ENCODE results near the gene CDC42EP4. TPM values are rescaled to one million over a fixed set of nuclear protein-coding genes. Genes with fewer than 3 reads are reported as not detected.

The CDC42EP4 gene, protein sequence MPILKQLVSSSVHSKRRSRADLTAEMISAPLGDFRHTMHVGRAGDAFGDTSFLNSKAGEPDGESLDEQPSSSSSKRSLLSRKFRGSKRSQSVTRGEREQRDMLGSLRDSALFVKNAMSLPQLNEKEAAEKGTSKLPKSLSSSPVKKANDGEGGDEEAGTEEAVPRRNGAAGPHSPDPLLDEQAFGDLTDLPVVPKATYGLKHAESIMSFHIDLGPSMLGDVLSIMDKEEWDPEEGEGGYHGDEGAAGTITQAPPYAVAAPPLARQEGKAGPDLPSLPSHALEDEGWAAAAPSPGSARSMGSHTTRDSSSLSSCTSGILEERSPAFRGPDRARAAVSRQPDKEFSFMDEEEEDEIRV
- total RNA-seq, result 1 to 10 TPM in 1 of 2 donors, under 1 TPM in 1; 0.67 to 2.5 TPM

DNA sequence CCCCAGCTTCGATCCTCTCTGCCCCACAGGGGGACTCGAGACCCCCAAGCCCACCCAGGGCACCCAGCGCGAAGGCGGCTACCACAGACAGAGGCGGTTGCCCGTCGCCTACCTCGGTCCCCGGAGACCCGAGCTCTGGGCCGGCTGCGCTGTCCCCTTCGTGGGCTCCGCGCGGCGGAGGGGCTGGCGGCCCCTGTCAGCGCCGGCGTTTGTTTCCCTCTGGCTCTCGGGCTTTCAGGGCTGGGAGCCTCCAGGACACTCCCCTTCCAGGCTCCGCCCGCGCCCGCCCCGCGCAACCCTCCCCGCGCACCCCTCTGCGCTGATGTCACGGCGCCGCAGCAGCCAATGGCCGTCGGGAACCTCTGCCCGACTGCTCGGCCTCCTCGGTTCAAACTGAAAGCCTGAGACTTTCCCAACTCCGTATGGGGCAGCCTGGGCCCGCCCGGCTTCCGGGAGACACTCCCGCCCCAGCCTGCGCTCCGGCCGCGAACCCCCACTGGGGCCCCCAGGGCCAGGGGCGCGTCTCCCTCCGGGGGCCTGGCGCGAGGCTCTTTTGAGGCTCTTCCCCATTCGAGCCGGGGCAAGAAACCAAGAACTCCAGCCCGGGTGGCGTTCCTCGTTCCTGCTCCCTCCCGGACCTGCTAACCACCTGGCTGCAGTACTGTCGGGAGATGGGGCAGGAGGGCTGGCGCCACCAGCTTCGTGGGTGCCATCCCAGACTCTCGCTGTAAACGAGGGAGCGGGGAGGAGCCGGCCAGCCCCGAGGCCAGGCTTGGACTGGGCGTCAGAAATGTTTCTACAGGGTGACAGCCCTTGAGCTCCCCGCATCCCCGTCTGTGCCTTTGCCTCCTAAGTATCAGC, at the start of gene CDC42EP4:
TSS of gene CDC42EP4 (minus strand) at position 221 of the 861 bp plus-strand sequence. CDS start 25,501 bp downstream, outside the sequence.
- H3K27me3 Mint-ChIP-seq, result no peaks in the 10 kb centered on the region
- ATAC-seq (replicated peaks), result peak; percentile 97
- no peaks in the 10 kb centered on the region for H3K4me1 Mint-ChIP-seq
- no peaks in the 10 kb centered on the region for H3K36me3 Mint-ChIP-seq (ENCODE audit: low read depth)
- H3K4me3 Mint-ChIP-seq, result peak within 1 kb of the TSS; percentile 85
- no peaks in the 10 kb centered on the region for H3K9me3 Mint-ChIP-seq
- no peak within 1 kb of the TSS for H3K27ac Mint-ChIP-seq

DNA sequence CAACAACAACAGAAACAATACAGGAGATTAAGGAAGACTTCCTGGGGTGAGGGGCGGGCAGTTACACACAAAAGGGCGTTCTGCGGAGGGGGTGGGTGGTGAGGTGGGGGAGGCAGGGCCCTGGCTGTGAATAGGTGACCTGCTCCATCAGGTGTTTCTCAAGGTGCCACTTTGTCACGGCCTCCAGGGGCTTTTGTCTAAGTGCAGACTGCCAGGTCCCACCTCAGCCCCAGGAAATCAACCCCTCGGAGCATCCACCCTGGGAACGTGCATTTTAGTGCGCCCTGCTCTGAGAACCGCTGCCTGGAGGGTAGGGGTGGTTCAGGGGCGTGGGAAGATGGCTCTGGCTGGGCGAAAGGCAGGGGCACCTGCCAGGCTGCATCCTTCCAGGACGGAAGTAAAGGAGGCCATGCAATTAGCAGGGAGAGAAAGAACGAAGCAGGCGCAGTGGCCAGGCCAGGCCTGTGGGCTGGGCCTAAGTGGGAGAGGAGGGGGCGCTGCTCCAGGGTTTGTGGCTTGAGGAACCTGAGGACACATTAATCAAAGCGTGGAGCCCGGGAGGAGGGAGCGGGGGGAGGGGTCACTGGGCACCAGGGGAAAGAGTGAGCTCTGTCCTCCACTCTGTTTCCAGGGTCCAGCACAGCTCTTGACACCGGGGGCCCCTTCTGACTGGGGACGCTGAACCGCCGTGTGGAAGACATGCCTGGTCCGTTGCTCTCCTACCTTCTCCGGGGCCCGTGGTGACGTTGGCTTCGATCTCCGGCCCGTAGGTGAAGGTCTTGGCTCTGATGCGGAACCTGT, 49.4 kb upstream of the CDC42EP4 start:
- H3K27ac Mint-ChIP-seq, result no peak overlapping the region
- no peaks in the 10 kb centered on the region for H3K4me1 Mint-ChIP-seq
- no peaks in the 10 kb centered on the region for H3K27me3 Mint-ChIP-seq
- no peaks in the 10 kb centered on the region for H3K36me3 Mint-ChIP-seq (ENCODE audit: low read depth)
- no peaks in the 10 kb centered on the region for H3K9me3 Mint-ChIP-seq
- no peak for ATAC-seq (replicated peaks)
- H3K4me3 Mint-ChIP-seq, result no peak overlapping the region

DNA sequence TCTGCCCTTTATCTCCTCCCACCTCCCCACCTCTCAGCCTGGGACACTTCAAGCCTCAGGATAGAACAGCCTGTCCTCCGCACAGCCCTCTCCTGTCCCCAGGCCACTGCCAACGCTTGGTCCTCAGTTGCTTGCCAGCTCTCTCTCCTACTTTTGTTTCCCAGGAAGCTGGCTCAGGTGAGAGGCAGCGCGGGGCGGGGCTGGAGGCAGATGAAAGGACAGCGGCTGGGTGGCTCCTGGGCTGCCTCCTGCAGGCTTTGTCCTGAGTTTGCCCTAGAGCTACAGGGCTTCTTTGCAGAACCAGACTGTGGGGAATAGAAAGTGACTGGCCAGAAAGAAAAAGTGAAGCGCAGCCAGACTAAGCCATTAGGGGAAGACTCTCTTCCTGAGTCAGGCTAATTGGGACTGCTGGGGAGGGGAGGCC, 48.2 kb upstream of the CDC42EP4 start:
- Mint-ChIP-seq H3K9me3 (no peaks in the 10 kb centered on the region), H3K27ac (no peak overlapping the region), H3K4me3 (no peak overlapping the region), H3K36me3 (ENCODE audit: low read depth) (no peaks in the 10 kb centered on the region), H3K4me1 (no peaks in the 10 kb centered on the region), H3K27me3 (no peaks in the 10 kb centered on the region)
- ATAC-seq (replicated peaks), result no peak

DNA sequence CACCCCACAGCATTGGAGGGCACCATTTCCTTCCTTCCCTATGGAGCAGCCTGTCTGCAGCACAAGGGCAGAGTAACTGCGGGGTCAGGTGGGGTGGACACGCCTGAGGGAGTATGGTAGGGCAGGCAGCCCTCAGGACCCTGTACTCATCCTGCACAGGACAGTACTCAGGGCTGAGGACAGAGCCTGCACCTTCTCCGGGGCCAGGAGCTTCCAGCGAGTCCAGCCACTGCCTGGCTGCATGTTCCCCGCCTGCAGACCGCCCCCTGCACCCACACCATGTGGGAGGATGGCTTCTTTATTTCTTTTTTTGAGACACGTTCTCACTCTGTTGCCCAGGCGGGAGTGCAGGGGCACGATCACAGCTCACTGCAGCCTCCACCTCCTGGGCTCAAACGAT, 47.6 kb upstream of the CDC42EP4 start:
- ATAC-seq (replicated peaks), result no peak
- Mint-ChIP-seq H3K36me3 (ENCODE audit: low read depth) (no peaks in the 10 kb centered on the region), H3K27ac (no peak overlapping the region), H3K27me3 (no peaks in the 10 kb centered on the region), H3K9me3 (no peaks in the 10 kb centered on the region), H3K4me1 (no peaks in the 10 kb centered on the region), H3K4me3 (no peak overlapping the region)

DNA sequence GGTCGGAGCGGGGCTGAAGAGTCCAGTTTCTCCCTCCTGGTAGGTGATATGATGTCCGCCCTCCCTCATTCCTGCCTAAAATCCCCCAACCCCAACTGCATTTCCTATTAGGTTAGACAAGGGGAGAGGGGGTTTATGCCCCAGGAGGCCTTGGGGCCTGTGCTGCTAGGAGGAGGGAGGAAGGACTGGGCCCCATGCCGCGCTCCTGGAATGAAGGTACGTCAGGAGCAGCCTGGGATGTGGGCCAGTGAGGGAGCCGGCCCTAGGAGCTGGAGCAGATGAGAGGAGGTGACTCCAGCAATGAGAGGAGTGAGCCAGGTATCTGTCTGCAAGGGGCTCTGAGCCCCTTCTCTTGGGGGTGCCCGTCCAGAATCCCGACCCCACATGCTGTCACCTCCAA, 46.9 kb upstream of the CDC42EP4 start:
- Mint-ChIP-seq H3K4me3 (no peak overlapping the region), H3K36me3 (ENCODE audit: low read depth) (no peaks in the 10 kb centered on the region), H3K27ac (no peak overlapping the region), H3K27me3 (no peaks in the 10 kb centered on the region), H3K9me3 (no peaks in the 10 kb centered on the region), H3K4me1 (no peaks in the 10 kb centered on the region)
- ATAC-seq (replicated peaks), result no peak

DNA sequence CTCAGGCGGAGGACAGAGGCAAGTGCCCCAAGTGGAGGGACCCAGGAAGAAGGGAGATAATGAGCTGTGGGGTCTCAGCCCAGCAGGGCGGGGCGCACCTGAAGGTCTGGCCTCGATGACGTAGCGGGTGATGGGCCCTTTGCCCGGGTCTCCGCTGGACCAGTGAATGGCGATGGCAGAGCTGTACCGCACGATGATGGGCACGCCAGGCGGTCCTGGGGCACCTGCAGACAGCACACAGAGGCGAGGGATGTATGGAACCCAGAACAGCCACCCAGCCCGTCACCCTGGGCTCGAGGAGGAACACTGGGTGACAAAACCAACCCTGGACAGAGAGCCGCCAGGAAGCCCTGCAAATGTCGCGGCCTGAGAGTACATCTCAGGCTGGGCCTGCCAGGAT, 46.2 kb upstream of the CDC42EP4 start:
- Mint-ChIP-seq H3K27ac (no peak overlapping the region), H3K9me3 (no peaks in the 10 kb centered on the region), H3K36me3 (ENCODE audit: low read depth) (no peaks in the 10 kb centered on the region), H3K4me1 (no peaks in the 10 kb centered on the region), H3K27me3 (no peaks in the 10 kb centered on the region), H3K4me3 (no peak overlapping the region)
- ATAC-seq (replicated peaks), result no peak

DNA sequence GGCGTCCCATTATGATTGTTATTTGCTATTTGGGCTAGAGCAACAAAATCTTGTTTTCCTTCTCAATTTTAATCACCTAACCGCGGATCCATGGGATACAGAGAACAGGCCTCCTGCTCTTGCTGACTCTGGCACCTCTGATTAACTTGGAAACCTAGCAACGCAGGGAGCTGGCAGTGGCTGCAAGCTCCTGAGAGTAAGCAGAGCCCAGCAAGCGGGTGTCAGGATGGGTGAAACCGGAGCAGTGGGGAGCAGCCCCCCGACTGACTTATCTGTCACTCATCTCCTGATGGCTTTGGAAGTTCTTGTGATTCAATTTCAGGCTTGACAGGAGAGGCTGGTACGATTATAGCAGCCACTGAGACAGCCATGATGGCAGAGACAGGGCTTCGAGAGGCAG, 45.5 kb upstream of the CDC42EP4 start:
- Mint-ChIP-seq H3K27me3 (no peaks in the 10 kb centered on the region), H3K4me1 (no peaks in the 10 kb centered on the region), H3K36me3 (ENCODE audit: low read depth) (no peaks in the 10 kb centered on the region), H3K27ac (no peak overlapping the region), H3K4me3 (no peak overlapping the region), H3K9me3 (no peaks in the 10 kb centered on the region)
- no peak for ATAC-seq (replicated peaks)

DNA sequence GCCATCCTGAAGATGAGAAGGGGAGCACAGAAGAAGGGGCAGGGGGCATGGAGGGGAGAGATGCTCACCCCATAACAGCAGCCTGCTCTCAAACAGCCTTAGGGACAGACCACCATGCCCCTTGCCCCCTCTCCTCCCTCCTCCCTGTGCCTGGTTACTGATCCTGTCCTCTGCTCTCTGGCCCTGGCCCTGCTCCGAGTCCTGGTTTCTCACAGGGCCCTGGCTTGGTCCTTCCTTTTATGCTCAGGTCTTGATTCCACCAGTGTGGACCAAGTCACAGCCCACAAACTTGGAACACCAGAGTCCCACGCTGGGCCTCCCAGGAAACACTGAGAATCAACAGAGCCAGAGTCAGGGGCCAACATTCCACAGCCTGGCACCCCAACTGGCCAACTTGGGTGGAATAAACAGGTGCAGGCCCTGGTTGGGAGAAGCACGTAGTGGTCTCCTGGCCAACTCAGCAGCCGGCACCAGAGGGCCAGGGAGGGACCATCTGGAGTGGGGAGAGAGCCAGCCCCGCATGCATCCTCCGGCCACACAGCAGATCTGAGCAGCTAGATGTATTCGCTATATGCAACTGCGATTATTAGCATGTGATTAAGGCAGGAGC, 44.9 kb upstream of the CDC42EP4 start:
- H3K4me3 Mint-ChIP-seq, result no peak overlapping the region

DNA sequence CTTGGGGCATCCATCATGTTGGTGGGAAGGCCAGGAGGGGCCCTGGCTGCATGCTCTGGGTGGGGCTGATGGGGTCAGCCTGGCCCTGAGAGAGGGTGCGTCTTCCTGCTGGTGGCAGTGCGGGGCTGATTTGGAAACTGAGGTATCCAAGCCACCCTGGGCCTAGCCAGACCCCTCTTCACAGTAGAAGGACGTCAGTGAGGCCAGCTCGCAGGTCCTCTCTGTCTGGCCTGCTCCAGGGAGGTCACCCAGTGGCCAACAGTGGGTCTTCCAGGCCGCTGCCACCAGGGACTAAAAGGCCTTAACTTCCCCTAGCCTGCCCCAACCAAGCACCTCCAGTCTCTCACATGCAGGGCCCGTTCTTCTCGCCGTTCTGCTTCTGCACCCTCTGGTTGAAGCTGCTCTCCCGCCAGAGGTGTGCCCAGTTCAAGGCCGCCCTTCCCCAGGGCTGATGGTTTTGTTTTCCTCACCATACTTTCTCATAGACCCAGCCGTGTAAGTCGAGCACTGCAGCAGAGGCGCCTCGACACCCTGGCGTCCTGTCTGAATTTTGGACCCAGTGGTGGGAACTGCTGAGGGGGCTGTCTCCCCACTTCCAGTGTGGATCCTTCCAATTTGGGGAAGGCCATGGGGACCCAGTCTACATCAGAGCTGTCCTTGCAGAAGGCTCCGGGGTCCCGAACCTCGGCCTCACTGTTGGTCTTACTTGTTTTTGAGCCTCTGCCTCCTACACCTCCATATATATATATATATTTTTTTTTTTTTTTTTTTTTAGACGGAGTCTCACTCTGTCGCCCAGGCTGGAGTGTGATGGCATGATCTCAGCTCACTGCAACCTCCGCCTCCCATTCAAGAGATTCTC, 42.9 kb upstream of the CDC42EP4 start:
- H3K27me3 Mint-ChIP-seq, result no peaks in the 10 kb centered on the region
- H3K9me3 Mint-ChIP-seq, result no peaks in the 10 kb centered on the region
- no peaks in the 10 kb centered on the region for H3K4me1 Mint-ChIP-seq
- H3K4me3 Mint-ChIP-seq, result no peak overlapping the region
- H3K27ac Mint-ChIP-seq, result no peak overlapping the region
- no peaks in the 10 kb centered on the region for H3K36me3 Mint-ChIP-seq (ENCODE audit: low read depth)
- no peak for ATAC-seq (replicated peaks)

More for the DNA sequence above, 44.9 kb upstream of the CDC42EP4 start:
- no peak for ATAC-seq (replicated peaks)
- H3K36me3 Mint-ChIP-seq (ENCODE audit: low read depth), result no peaks in the 10 kb centered on the region
- no peaks in the 10 kb centered on the region for H3K4me1 Mint-ChIP-seq
- no peaks in the 10 kb centered on the region for H3K9me3 Mint-ChIP-seq
- H3K27me3 Mint-ChIP-seq, result no peaks in the 10 kb centered on the region
- no peak overlapping the region for H3K27ac Mint-ChIP-seq

DNA sequence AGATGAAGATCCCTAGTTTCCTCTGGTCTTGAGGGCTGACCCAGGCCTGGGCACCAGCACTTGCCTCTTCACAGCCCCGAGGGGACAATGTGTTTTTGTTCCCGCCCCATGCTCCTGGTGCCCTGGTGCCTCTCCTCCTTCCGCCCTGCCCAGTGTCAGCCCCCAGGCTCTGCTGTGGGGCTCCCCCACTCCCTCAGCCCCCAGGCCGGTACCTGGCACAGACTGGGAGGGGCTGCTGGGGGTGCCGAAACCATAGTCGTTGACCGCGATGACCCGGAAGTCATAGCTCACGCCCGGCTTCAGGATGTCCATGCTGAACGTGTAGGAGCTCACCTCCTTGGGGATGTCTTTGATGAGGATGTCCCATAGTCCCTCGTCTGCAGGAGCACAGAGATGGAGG, 40.5 kb upstream of the CDC42EP4 start:
- no peak overlapping the region for H3K4me3 Mint-ChIP-seq
- no peak for ATAC-seq (replicated peaks)
- H3K9me3 Mint-ChIP-seq, result no peaks in the 10 kb centered on the region
- no peak overlapping the region for H3K27ac Mint-ChIP-seq
- no peaks in the 10 kb centered on the region for H3K36me3 Mint-ChIP-seq (ENCODE audit: low read depth)
- no peaks in the 10 kb centered on the region for H3K27me3 Mint-ChIP-seq
- no peaks in the 10 kb centered on the region for H3K4me1 Mint-ChIP-seq

DNA sequence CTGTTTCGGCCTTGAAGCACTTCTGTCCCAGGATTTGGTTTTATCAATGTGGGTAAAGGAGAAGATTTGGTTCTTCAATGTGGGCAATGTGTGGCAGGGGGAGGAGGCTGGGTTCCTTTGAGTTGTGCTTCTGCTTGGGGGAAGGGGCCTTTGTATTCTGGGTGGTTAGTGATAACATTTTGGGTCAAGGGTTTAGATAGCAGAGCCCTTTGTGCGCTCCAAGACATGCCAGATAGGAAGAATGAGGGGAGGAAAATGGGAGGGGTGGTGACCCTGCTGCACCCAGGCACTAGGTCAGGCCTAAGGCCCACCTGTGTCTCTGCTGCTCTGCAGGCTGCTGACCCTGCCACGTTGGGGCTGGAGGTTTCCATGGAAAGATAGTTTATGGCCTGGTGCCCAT, 40.0 kb upstream of the CDC42EP4 start:
- Mint-ChIP-seq H3K9me3 (no peaks in the 10 kb centered on the region), H3K27ac (no peak overlapping the region), H3K4me1 (no peaks in the 10 kb centered on the region), H3K36me3 (ENCODE audit: low read depth) (no peaks in the 10 kb centered on the region), H3K4me3 (no peak overlapping the region), H3K27me3 (no peaks in the 10 kb centered on the region)
- ATAC-seq (replicated peaks), result no peak

DNA sequence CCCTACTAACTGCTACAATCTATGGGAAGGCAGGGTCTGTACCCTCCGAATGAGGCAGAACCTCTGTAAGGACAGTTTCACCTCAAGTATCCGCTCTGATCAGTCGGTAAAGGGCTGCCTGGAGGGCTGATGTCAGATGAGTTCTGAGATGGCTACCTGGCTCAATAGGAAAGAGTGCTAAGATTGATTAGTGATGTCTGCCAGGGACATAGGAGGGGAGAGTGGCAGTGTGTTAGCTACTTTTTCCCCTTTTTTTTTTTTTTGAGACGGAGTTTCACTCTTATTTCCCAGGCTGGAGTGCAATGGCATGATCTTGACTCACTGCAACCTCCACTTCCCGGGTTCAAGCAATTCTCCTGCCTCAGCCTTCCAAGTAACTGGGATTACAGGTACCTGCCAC, 39.1 kb upstream of the CDC42EP4 start:
- no peak for ATAC-seq (replicated peaks)
- no peaks in the 10 kb centered on the region for H3K27me3 Mint-ChIP-seq
- H3K36me3 Mint-ChIP-seq (ENCODE audit: low read depth), result no peaks in the 10 kb centered on the region
- no peak overlapping the region for H3K4me3 Mint-ChIP-seq
- H3K27ac Mint-ChIP-seq, result no peak overlapping the region
- H3K4me1 Mint-ChIP-seq, result no peaks in the 10 kb centered on the region
- H3K9me3 Mint-ChIP-seq, result no peaks in the 10 kb centered on the region

DNA sequence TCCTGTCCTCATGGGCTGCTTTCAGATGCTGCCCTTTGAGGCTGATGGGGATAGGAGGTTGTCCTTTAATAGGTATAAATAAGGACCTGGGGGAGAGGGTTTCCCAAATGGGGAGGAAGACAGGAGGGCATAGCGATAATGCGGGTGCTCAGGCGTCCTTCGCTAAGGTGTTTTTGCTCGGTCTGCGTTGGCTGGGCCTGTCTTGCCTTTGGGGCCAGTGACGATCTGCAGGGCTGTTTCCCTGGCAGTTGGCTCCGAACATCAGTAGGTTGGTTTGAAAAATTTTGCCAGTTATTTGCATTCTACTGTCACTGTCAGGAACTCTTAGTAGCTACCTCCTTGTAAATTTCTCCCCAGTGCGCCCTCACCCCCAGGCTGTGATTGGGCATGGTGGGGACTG, 37.8 kb upstream of the CDC42EP4 start:
- H3K27me3 Mint-ChIP-seq, result no peaks in the 10 kb centered on the region
- H3K9me3 Mint-ChIP-seq, result no peaks in the 10 kb centered on the region
- no peak for ATAC-seq (replicated peaks)
- no peaks in the 10 kb centered on the region for H3K36me3 Mint-ChIP-seq (ENCODE audit: low read depth)
- no peak overlapping the region for H3K27ac Mint-ChIP-seq
- no peak overlapping the region for H3K4me3 Mint-ChIP-seq
- H3K4me1 Mint-ChIP-seq, result no peaks in the 10 kb centered on the region

Data from activated T-helper 17 cell treated with anti-CD3 and anti-CD28 coated beads, Interleukin-2, amount 50 U/mL, for 72 hours (primary cell).